Tibial artery (tissue), 4 donors: ENCODE data around the gene CCIN.
"Not testable (repeated sequence)": the region's sequence is repeated elsewhere in the genome, so short reads cannot be mapped to it uniquely, and the experiment has no call there.

ENCODE experiments used
- DNase-seq, 2 donors: peaks; one replicate each; pipeline ENCODE4 v3.0.0-alpha.2; 2019
- H3K27ac ChIP-seq, 2 donors: fragments of 200-600 bp; sonication (generic) in 1 of 2; 1 replicate in 1 of 2; 2 replicates in 1 of 2; pipeline ENCODE4 v1.5.1; 2018 to 2019; ENCODE audit warnings: mild to moderate bottlenecking in 1 of 2
- H3K27me3 ChIP-seq, 2 donors: fragments of 200-600 bp; sonication (generic) in 1 of 2; one replicate each; pipeline versions ENCODE4 v1.5.1 to v1.6.0; 2016 to 2019
- H3K36me3 ChIP-seq, 3 donors: fragments of 200-600 bp; sonication (generic) in 2 of 3; one replicate each; pipeline ENCODE4 v1.5.1; 2016 to 2019; ENCODE audit warnings: mild to moderate bottlenecking in 2 of 3
- H3K4me1 ChIP-seq, 4 donors: fragments of 200-600 bp; sonication (generic) in 2 of 4; 1 replicate in 3 of 4; 2 replicates in 1 of 4; pipeline ENCODE4 v1.5.1; 2016 to 2019
- H3K4me3 ChIP-seq, 2 donors: fragments of 200-600 bp; sonication (generic) in 1 of 2; 1 replicate in 1 of 2; 2 replicates in 1 of 2; pipeline ENCODE4 v1.5.1; 2018 to 2019; ENCODE audit warnings: mild to moderate bottlenecking in 2 of 2
- H3K9me3 ChIP-seq, 3 donors: fragments of 200-600 bp; sonication (generic) in 1 of 3; one replicate each; pipeline ENCODE4 v1.5.1; 2016 to 2019
- intact Hi-C: fragments of 100-400 bp; cut with DNase I; formaldehyde crosslinking; loops from one replicate; pipeline ENCODE4 v1.15.0; 2023; ENCODE audit warnings: low total_unique reads
- TF ChIP-seq, protein P1 (sequence below), 2 experiments: fragments of 200-600 bp in 1 of 2; fragments of 450-650 bp in 1 of 2; IDR thresholded peaks; one replicate each; pipeline ENCODE4 v1.5.1; 2017 to 2019; ENCODE audit warnings: antibody characterized with exemption in 2 of 2, mild to moderate bottlenecking in 1 of 2, moderate library complexity in 1 of 2

Gene CCIN

DNA sequence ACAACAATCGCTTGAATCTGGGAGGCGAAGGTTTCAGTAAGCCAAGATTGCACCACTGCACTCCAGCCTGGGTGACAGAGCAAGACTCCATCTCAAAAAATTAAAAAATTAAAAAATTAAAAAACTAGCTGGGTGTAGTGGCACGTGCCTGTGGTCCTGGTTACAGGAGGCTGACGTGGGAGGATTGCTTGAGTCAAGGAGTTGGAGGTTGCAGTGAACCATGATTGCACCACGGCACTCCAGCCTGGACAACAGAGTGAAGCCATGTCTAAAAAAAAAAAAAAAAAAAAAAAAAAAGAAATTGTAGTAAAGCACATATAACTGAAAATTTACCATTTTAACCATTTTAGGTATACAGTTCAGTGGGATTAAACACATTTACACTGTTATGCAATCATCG, 13.1 kb upstream of the CCIN start:
- intact Hi-C loops, result no loop called here
- Histone ChIP-seq H3K9me3 (no peaks in the 10 kb centered on the region), H3K4me3 (no peak overlapping the region), H3K27ac (no peak overlapping the region), H3K36me3 (peaks cover 0 to 11% (median 4%) of the 10 kb centered on the region in 3 donors), H3K4me1 (peaks cover 0 to 38% (median 14%) of the 10 kb centered on the region in 4 donors), H3K27me3 (no peaks in the 10 kb centered on the region)
- no peak for DNase-seq
- TF ChIP-seq, protein P1, sequence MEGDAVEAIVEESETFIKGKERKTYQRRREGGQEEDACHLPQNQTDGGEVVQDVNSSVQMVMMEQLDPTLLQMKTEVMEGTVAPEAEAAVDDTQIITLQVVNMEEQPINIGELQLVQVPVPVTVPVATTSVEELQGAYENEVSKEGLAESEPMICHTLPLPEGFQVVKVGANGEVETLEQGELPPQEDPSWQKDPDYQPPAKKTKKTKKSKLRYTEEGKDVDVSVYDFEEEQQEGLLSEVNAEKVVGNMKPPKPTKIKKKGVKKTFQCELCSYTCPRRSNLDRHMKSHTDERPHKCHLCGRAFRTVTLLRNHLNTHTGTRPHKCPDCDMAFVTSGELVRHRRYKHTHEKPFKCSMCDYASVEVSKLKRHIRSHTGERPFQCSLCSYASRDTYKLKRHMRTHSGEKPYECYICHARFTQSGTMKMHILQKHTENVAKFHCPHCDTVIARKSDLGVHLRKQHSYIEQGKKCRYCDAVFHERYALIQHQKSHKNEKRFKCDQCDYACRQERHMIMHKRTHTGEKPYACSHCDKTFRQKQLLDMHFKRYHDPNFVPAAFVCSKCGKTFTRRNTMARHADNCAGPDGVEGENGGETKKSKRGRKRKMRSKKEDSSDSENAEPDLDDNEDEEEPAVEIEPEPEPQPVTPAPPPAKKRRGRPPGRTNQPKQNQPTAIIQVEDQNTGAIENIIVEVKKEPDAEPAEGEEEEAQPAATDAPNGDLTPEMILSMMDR (IDR thresholded peaks at IDR 0.05), result no peak

DNA sequence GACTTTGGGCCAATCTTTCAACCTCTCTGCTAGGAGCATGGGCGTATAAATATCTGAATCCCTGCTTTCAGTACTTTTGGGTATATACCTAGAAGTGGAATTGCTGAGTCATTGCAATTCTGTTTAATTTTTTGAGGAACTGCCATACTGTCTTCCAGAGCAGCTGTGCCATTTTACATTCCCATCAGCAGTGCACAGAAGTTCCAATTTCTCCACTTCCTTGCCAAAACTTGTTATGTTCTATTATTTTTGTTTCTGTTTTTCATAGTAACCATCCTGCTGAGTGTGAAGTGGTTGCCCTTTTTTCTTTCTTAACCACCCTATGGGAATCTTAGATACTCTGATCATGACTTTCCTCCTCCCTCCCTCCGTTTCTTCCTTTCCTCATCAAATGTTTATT, 11.1 kb upstream of the CCIN start:
- H3K9me3 ChIP-seq, result no peaks in the 10 kb centered on the region
- H3K36me3 ChIP-seq, result peaks cover 0 to 4% (median 4%) of the 10 kb centered on the region in 3 donors
- DNase-seq, result no peak
- H3K27me3 ChIP-seq, result no peaks in the 10 kb centered on the region
- intact Hi-C loops, result no loop called here
- peak overlapping the region; percentile 63 to 77 for H3K27ac ChIP-seq
- H3K4me1 ChIP-seq, result peaks cover 3 to 57% (median 27%) of the 10 kb centered on the region in 4 donors
- H3K4me3 ChIP-seq, result no peak overlapping the region
- TF ChIP-seq, protein P1 (IDR thresholded peaks at IDR 0.05), result no peak

DNA sequence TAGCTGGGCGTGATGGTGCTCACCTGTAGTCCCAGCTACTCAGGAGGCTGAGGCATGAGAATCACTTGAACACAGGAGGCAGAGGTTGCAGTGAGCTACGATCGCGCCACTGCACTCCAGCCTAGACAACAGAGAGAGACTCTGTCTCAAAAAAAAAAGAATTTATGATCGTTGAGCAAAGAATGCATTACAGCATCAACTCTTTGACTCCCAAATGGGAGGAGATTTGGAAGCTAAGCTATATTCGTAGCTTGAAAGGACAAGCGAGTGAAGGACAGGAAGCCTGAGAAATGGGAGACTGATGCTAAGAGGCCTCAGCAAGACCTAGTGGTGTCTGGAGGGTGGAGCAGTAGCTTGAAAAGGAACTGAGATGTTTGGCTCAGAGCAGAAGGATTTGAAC, 10.3 kb upstream of the CCIN start:
- no peak for DNase-seq
- peak overlapping the region; percentile 63 to 77 for H3K27ac ChIP-seq
- peaks cover 4 to 61% (median 34%) of the 10 kb centered on the region in 4 donors for H3K4me1 ChIP-seq
- peaks cover 0 to 4% (median 4%) of the 10 kb centered on the region in 3 donors for H3K36me3 ChIP-seq
- intact Hi-C loops, result no loop called here
- H3K4me3 ChIP-seq, result no peak overlapping the region
- TF ChIP-seq, protein P1 (IDR thresholded peaks at IDR 0.05), result no peak
- no peaks in the 10 kb centered on the region for H3K9me3 ChIP-seq
- no peaks in the 10 kb centered on the region for H3K27me3 ChIP-seq

DNA sequence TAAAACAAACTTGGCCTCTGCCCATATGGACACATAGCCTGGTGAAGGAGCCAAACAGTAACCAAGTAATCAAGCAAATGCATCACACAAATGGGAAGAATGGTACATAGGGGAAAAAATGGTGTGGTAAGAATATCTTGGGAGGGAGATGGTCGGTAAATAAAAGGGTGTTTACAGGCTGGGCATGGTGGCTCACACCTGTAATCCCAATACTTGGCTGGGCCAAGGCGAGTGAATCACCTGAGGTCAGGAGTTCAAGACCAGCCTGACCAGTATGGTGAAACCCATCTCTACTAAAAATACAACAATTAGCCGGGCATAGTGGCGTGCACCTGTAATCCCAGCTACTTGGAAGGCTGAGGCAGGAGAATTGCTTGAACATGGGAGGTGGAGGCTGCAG, 9.7 kb upstream of the CCIN start:
- H3K9me3 ChIP-seq, H3K27me3 ChIP-seq, H3K4me3 ChIP-seq, DNase-seq, H3K36me3 ChIP-seq, intact Hi-C loops: not testable (repeated sequence)
- H3K4me1 ChIP-seq, result peaks cover 4 to 61% (median 38%) of the 10 kb centered on the region in 4 donors
- H3K27ac ChIP-seq, result peak overlapping the region; percentile 63 to 77

DNA sequence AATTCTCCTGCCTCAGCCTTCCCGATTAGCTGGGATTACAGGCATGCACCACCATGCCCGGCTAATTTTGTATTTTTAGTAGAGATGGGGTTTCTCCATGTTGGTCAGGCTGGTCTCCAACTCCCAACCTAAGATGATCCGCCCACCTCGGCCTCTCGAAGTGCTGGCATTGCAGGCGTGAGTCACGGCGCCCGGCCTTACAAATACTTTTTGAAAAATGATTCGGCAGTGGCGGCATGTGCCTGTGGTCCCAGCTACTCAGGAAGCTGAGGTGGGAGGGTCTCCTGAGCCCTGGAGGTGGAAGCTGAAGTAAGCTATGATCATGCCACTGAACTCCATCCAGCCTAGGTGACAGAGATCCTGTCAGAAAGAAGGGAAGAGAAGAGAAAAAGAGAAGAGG, 9.1 kb upstream of the CCIN start:
- intact Hi-C loops, result loop anchor here (10.0 kb wide), 1 partner anchor 125 kb away; the partner anchor contains the start of gene RECK

DNA sequence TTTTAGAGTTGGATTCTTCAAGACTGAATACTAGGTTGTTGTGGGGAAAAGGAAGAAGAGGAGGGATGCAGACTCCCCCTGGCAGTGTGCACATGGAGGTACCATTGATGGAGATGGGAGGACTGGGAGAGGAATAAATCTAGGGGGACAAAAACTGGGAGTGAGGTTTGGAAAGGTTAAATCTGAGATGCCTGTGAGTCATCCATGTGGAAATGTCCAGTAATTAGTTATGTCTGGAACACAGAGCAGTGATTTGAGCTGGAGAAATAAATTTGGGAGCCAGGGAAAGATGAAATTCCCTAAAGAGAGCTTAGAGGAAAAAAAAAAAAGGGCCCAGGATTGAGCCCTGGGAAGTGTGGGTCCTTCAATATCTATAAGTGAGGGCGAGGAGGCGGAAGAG, 8.0 kb upstream of the CCIN start:
- Histone ChIP-seq H3K27ac (peak overlapping the region; percentile 53 to 77), H3K9me3 (no peaks in the 10 kb centered on the region), H3K27me3 (no peaks in the 10 kb centered on the region), H3K36me3 (peaks cover 0 to 4% (median 4%) of the 10 kb centered on the region in 3 donors), H3K4me3 (no peak overlapping the region), H3K4me1 (peaks cover 4 to 66% (median 46%) of the 10 kb centered on the region in 4 donors)
- intact Hi-C loops, result loop anchor here (10.0 kb wide), 1 partner anchor 126 kb away; the partner anchor contains the start of gene RECK
- DNase-seq, result peak in 1 of 2 donors; percentile 23
- TF ChIP-seq, protein P1 (IDR thresholded peaks at IDR 0.05), result no peak

More for the DNA sequence above, 9.1 kb upstream of the CCIN start:
- not testable (repeated sequence) for H3K27me3 ChIP-seq, DNase-seq, H3K9me3 ChIP-seq, H3K4me3 ChIP-seq, H3K36me3 ChIP-seq
- Histone ChIP-seq H3K27ac (peak overlapping the region in 1 of 2 donors; percentile 77), H3K4me1 (peaks cover 4 to 57% (median 38%) of the 10 kb centered on the region in 4 donors)
